SK-N-MC (cell line): ENCODE data around the gene MIOX.

Experiments used
- EZH2 ChIP-seq: fragments of 200-600 bp; sonication (generic); IDR thresholded peaks from one replicate; pipeline ENCODE4 v1.6.1; 2017; ENCODE audit warnings: antibody characterized with exemption
- FOXP2 ChIP-seq: optimal IDR thresholded peaks from 2 replicates; pipeline ENCODE3; 2011; ENCODE audit warnings: mild to moderate bottlenecking, moderate library complexity; ENCODE audit not compliant: insufficient read depth; ENCODE audit errors: extremely low read length, control extremely low read depth

- TF ChIP-seq EZH2 (no peak), FOXP2 (no peak)
These were observed 37.4 kb downstream of the MIOX start for GRCh38 chr22:50523806-50524675.
